MM.1S (cell line): ENCODE measurements around the gene KRTAP6-1.

Experiments
- DNase-seq: peaks from one replicate; pipeline ENCODE4 v3.0.0-alpha.2; 2015
- H2AFZ ChIP-seq: fragments of 300-600 bp; sonication (generic); 2 replicates; pipeline ENCODE4 v1.6.0; 2016; ENCODE audit warnings: antibody characterized with exemption, low read length
- H3F3A ChIP-seq: fragments of 300-600 bp; sonication (generic); 2 replicates; pipeline ENCODE4 v1.6.1; 2016; ENCODE audit warnings: mild to moderate bottlenecking, antibody characterized with exemption, low read length, moderate library complexity, mixed read lengths; ENCODE audit not compliant: insufficient read depth
- H3K27ac ChIP-seq: fragments of 300-600 bp; sonication (generic); 2 replicates; pipeline ENCODE4 v1.5.1; 2016; ENCODE audit warnings: mild to moderate bottlenecking, low read length
- H3K27me3 ChIP-seq: fragments of 300-600 bp; sonication (generic); replicated peaks from 2 replicates; pipeline ENCODE4 v1.6.0; 2016; ENCODE audit warnings: low read length; ENCODE audit not compliant: insufficient read depth
- H3K36me3 ChIP-seq: fragments of 300-600 bp; sonication (generic); replicated peaks from 2 replicates; pipeline ENCODE4 v1.6.1; 2016; ENCODE audit warnings: mild to moderate bottlenecking, low read length, mixed read lengths; ENCODE audit not compliant: insufficient read depth
- H3K4me1 ChIP-seq: fragments of 300-600 bp; sonication (generic); 2 replicates; pipeline ENCODE4 v1.6.1; 2016; ENCODE audit warnings: low read length, mixed read lengths
- H3K4me2 ChIP-seq: fragments of 300-600 bp; sonication (generic); 2 replicates; pipeline ENCODE4 v1.6.0; 2016; ENCODE audit warnings: low read depth, low read length
- H3K4me3 ChIP-seq: fragments of 300-600 bp; sonication (generic); 2 replicates; pipeline ENCODE4 v1.5.1; 2016; ENCODE audit warnings: low read length, mixed read lengths
- H3K79me2 ChIP-seq: fragments of 300-600 bp; sonication (generic); 2 replicates; pipeline ENCODE4 v1.6.1; 2016; ENCODE audit warnings: mixed run types, low read length, mixed read lengths
- H3K9ac ChIP-seq: fragments of 300-600 bp; sonication (generic); 2 replicates; pipeline ENCODE4 v1.6.1; 2016; ENCODE audit warnings: low read length, mixed read lengths
- H3K9me2 ChIP-seq: fragments of 300-600 bp; sonication (generic); replicated peaks from 2 replicates; pipeline ENCODE4 v1.6.1; 2016; ENCODE audit warnings: mild to moderate bottlenecking, low read length, mixed read lengths; ENCODE audit not compliant: insufficient read depth
- H3K9me3 ChIP-seq: fragments of 300-600 bp; sonication (generic); replicated peaks from 2 replicates; pipeline ENCODE4 v1.6.1; 2016; ENCODE audit warnings: mild to moderate bottlenecking, low read length, mixed read lengths; ENCODE audit not compliant: insufficient read depth
- H4K20me1 ChIP-seq: fragments of 300-600 bp; sonication (generic); 2 replicates; pipeline ENCODE4 v1.6.1; 2016; ENCODE audit warnings: mild to moderate bottlenecking, low read length, moderate library complexity, mixed read lengths; ENCODE audit not compliant: insufficient read depth
- CTCF ChIP-seq: fragments of 300-600 bp; sonication (generic); IDR thresholded peaks from 2 replicates; pipeline ENCODE4 v1.5.1; 2016; ENCODE audit warnings: antibody characterized with exemption, low read length, mixed read lengths
- EZH2 ChIP-seq: fragments of 300-600 bp; sonication (generic); optimal IDR thresholded peaks from 2 replicates; pipeline ENCODE3; 2017; ENCODE audit warnings: low read depth, mild to moderate bottlenecking, antibody characterized with exemption, low read length, mixed read lengths
- EZH2phosphoT487 ChIP-seq: fragments of 300-600 bp; sonication (generic); IDR thresholded peaks from 2 replicates; pipeline ENCODE4 v1.6.1; 2018; ENCODE audit warnings: antibody characterized with exemption, low read length

The KRTAP6-1 gene

GRCh38 chr21:30629200-30629599 lies 15.5 kb upstream of the KRTAP6-1 start:
- Histone ChIP-seq H3K4me2 (no peak overlapping the region), H3K79me2 (no peaks in the 10 kb centered on the region), H3K4me1 (no peaks in the 10 kb centered on the region), H3K9me2 (no peaks in the 10 kb centered on the region), H3K36me3 (no peaks in the 10 kb centered on the region), H3K27me3 (no peaks in the 10 kb centered on the region), H3K27ac (no peak overlapping the region), H3K9me3 (no peaks in the 10 kb centered on the region), H3F3A (no peaks in the 10 kb centered on the region), H4K20me1 (no peaks in the 10 kb centered on the region), H2AFZ (no peak overlapping the region), H3K4me3 (no peak overlapping the region), H3K9ac (no peak overlapping the region)
- no peak for TF ChIP-seq EZH2
- TF ChIP-seq EZH2phosphoT487, result no peak
- no peak for TF ChIP-seq CTCF
- DNase-seq, result no peak

- Histone ChIP-seq H3K9me2 (no peaks in the 10 kb centered on the region), H3K27me3 (no peaks in the 10 kb centered on the region), H3K36me3 (no peaks in the 10 kb centered on the region), H3K4me1 (no peaks in the 10 kb centered on the region), H4K20me1 (no peaks in the 10 kb centered on the region), H3K79me2 (no peaks in the 10 kb centered on the region), H3F3A (no peaks in the 10 kb centered on the region), H3K9me3 (no peaks in the 10 kb centered on the region), H3K27ac (no peak overlapping the region), H2AFZ (no peak overlapping the region), H3K4me2 (no peak overlapping the region), H3K9ac (no peak overlapping the region), H3K4me3 (no peak overlapping the region)
- DNase-seq, result no peak
- TF ChIP-seq EZH2phosphoT487 (no peak), EZH2 (no peak), CTCF (no peak)
Measured at GRCh38 chr21:30628109-30628508, 14.4 kb upstream of the KRTAP6-1 start.

- no peak for DNase-seq
- Histone ChIP-seq H3K9me3 (no peaks in the 10 kb centered on the region), H2AFZ (no peak overlapping the region), H3K4me1 (no peaks in the 10 kb centered on the region), H4K20me1 (no peaks in the 10 kb centered on the region), H3K36me3 (no peaks in the 10 kb centered on the region), H3K79me2 (no peaks in the 10 kb centered on the region), H3K27me3 (no peaks in the 10 kb centered on the region), H3K27ac (no peak overlapping the region), H3K9me2 (no peaks in the 10 kb centered on the region), H3K9ac (no peak overlapping the region), H3F3A (no peaks in the 10 kb centered on the region), H3K4me2 (no peak overlapping the region), H3K4me3 (no peak overlapping the region)
- TF ChIP-seq EZH2phosphoT487 (no peak), CTCF (no peak), EZH2 (no peak)
Measured at GRCh38 chr21:30625449-30626165, 11.9 kb upstream of the KRTAP6-1 start.
